ENCODE measurements around the gene UPK1A. TPM values are rescaled to one million over a fixed set of nuclear protein-coding genes. Genes with fewer than 3 reads are reported as not detected.

The UPK1A gene
- total and polyA plus RNA-seq, 9 of the 15 experiments (the other 6 are each of a cell fraction or from before 2014, with no cell fraction given) = 0.06 to 0.13 TPM; not detected in 7

DNA sequence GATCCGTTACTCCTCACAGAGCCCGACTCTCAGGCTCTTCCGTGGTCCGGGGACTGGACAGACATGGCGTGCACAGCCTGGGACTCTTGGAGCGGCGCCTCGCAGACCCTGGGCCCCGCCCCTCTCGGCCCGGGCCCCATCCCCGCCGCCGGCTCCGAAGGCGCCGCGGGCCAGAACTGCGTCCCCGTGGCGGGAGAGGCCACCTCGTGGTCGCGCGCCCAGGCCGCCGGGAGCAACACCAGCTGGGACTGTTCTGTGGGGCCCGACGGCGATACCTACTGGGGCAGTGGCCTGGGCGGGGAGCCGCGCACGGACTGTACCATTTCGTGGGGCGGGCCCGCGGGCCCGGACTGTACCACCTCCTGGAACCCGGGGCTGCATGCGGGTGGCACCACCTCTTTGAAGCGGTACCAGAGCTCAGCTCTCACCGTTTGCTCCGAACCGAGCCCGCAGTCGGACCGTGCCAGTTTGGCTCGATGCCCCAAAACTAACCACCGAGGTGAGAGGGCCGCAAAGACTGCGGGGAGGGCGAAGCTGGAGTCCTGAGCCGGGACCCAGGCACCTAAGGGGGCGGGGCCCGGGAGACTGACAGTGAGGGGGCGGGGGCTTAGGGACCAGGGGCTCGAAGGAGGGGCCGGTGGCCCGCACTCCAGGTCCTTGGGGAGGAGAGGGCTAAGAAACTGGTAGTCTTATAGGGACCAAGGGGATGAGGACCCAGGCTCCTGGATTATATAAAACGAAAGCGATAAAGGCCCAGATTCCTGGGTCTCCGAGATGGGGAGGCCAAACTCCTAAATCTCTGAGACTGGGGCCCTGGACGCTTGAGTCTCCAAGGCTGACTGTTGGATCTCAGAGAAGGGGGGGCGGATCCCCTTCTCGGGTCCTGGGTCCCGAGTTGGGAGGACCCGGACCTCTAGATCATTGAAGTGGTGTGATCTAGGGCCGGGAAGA lies 22.8 kb upstream of the UPK1A start (continued):
- no peak for TF ChIP-seq PURB (CRISPR knock-in tag; IDR thresholded peaks at IDR 0.05; ENCODE audit: low read depth)
- no peak for TF ChIP-seq ZNF165 (CRISPR knock-in tag; IDR thresholded peaks at IDR 0.05; ENCODE audit: borderline replicate concordance)
- TF ChIP-seq TGIF2 (CRISPR knock-in tag; IDR thresholded peaks at IDR 0.05) = peak; percentile 82; the same call in 1 of the 2 replicates
- no peak for TF ChIP-seq ZNF707 (CRISPR knock-in tag; conservative IDR thresholded peaks at IDR 0.05)
- TF ChIP-seq ZNF586 (CRISPR knock-in tag; conservative IDR thresholded peaks at IDR 0.05) = peak; percentile 31; the same call in 1 of the 2 replicates
- TF ChIP-seq HCFC1 (IDR thresholded peaks at IDR 0.05; ENCODE audit: low read depth, low read length) = peak; percentile 47; the same call in 1 of the 2 replicates
- no peak for TF ChIP-seq SNIP1 (IDR thresholded peaks at IDR 0.05; ENCODE audit: low read depth)
- TF ChIP-seq ZNF282 (CRISPR knock-in tag; IDR thresholded peaks at IDR 0.05) = no peak
- TF ChIP-seq HNRNPL (IDR thresholded peaks at IDR 0.05; ENCODE audit: low read depth, low read length) = peak; percentile 91
- peak; percentile 84 for TF ChIP-seq NR2C2 (CRISPR knock-in tag; IDR thresholded peaks at IDR 0.05)
- TF ChIP-seq NR2C2 (tag; IDR thresholded peaks at IDR 0.05) = no peak
- TF ChIP-seq MAFK (IDR thresholded peaks at IDR 0.05; ENCODE audit: low read length) = no peak
- TF ChIP-seq TEAD4 (IDR thresholded peaks at IDR 0.05; ENCODE audit: low read length) = no peak
- peak; percentile 96 for TF ChIP-seq TEAD4 (CRISPR knock-in tag; IDR thresholded peaks at IDR 0.05; ENCODE audit: borderline replicate concordance)
- TF ChIP-seq, protein P1, sequence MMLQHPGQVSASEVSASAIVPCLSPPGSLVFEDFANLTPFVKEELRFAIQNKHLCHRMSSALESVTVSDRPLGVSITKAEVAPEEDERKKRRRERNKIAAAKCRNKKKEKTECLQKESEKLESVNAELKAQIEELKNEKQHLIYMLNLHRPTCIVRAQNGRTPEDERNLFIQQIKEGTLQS (IDR thresholded peaks at IDR 0.05) = peak; percentile 44; the same call in 1 of the 2 replicates
- TF ChIP-seq, protein P1 (CRISPR knock-in tag; conservative IDR thresholded peaks at IDR 0.05) = no peak; the same call in 1 of the 2 replicates
- TF ChIP-seq NONO (IDR thresholded peaks at IDR 0.05; ENCODE audit: low read depth in 2 of 2, low read length in 1 of 2) = peak; percentile 81 to 99
- TF ChIP-seq, protein P2, sequence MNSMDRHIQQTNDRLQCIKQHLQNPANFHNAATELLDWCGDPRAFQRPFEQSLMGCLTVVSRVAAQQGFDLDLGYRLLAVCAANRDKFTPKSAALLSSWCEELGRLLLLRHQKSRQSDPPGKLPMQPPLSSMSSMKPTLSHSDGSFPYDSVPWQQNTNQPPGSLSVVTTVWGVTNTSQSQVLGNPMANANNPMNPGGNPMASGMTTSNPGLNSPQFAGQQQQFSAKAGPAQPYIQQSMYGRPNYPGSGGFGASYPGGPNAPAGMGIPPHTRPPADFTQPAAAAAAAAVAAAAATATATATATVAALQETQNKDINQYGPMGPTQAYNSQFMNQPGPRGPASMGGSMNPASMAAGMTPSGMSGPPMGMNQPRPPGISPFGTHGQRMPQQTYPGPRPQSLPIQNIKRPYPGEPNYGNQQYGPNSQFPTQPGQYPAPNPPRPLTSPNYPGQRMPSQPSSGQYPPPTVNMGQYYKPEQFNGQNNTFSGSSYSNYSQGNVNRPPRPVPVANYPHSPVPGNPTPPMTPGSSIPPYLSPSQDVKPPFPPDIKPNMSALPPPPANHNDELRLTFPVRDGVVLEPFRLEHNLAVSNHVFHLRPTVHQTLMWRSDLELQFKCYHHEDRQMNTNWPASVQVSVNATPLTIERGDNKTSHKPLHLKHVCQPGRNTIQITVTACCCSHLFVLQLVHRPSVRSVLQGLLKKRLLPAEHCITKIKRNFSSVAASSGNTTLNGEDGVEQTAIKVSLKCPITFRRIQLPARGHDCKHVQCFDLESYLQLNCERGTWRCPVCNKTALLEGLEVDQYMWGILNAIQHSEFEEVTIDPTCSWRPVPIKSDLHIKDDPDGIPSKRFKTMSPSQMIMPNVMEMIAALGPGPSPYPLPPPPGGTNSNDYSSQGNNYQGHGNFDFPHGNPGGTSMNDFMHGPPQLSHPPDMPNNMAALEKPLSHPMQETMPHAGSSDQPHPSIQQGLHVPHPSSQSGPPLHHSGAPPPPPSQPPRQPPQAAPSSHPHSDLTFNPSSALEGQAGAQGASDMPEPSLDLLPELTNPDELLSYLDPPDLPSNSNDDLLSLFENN (IDR thresholded peaks at IDR 0.05; ENCODE audit: low read depth in 2 of 2, low read length in 2 of 2) = no peak
- TF ChIP-seq CREM (IDR thresholded peaks at IDR 0.05; ENCODE audit: low read depth) = peak; percentile 56
- TF ChIP-seq CTBP1 (IDR thresholded peaks at IDR 0.05; ENCODE audit: borderline replicate concordance) = peak; percentile 92
- no peak for TF ChIP-seq PRPF4 (IDR thresholded peaks at IDR 0.05; ENCODE audit: insufficient read depth, low read depth, low read length, poor library complexity, severe bottlenecking)
- TF ChIP-seq CREBBP (IDR thresholded peaks at IDR 0.05; ENCODE audit: low read depth, low read length) = no peak
- no peak for TF ChIP-seq EWSR1 (IDR thresholded peaks at IDR 0.05; ENCODE audit: borderline replicate concordance, low read depth, partially characterized antibody)
- no peak for TF ChIP-seq PTTG1 (tag; IDR thresholded peaks at IDR 0.05; ENCODE audit: low read depth)
- peak; percentile 97 for TF ChIP-seq ZNF232 (CRISPR knock-in tag; IDR thresholded peaks at IDR 0.05)

Data from K562 (cell line).